ENCODE results near the gene TUNAR.

DNA sequence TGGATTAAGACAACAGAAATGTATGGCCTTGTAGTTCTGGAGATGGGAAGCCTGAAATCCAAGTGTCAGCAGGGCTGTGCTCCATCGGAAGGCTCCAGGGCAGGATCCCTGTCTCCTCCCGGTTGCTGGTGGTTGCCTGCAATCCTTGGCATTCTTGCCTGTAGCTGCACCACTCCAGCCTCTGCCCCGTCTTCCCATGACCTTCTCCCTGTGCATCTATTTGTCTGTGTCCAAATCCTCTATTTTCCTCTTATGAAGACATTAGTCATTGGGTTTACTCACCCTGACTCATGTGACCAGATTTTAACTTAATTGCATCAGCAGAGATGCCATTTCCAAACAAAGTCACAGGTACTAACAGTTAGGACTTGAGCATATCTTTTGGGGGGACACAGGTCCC is 15.1 kb downstream of the TUNAR start:
- TF ChIP-seq TCF12 (IDR thresholded peaks at IDR 0.05; ENCODE audit: low read depth), result no peak
- TF ChIP-seq, protein P1, sequence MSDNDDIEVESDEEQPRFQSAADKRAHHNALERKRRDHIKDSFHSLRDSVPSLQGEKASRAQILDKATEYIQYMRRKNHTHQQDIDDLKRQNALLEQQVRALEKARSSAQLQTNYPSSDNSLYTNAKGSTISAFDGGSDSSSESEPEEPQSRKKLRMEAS (IDR thresholded peaks at IDR 0.05), result no peak
- no peak for TF ChIP-seq RAD21 (IDR thresholded peaks at IDR 0.05; ENCODE audit: low read depth)
- no peak for TF ChIP-seq EP300 (IDR thresholded peaks at IDR 0.05; ENCODE audit: borderline replicate concordance)
- TF ChIP-seq TAF1 (IDR thresholded peaks at IDR 0.05; ENCODE audit: low read depth), result no peak
- TF ChIP-seq, protein P2, sequence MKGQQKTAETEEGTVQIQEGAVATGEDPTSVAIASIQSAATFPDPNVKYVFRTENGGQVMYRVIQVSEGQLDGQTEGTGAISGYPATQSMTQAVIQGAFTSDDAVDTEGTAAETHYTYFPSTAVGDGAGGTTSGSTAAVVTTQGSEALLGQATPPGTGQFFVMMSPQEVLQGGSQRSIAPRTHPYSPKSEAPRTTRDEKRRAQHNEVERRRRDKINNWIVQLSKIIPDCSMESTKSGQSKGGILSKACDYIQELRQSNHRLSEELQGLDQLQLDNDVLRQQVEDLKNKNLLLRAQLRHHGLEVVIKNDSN (IDR thresholded peaks at IDR 0.05), result no peak
- TF ChIP-seq CREB1 (IDR thresholded peaks at IDR 0.05; ENCODE audit: low read depth), result no peak
- no peak for TF ChIP-seq CEBPB (IDR thresholded peaks at IDR 0.05)
- TF ChIP-seq, protein P3, sequence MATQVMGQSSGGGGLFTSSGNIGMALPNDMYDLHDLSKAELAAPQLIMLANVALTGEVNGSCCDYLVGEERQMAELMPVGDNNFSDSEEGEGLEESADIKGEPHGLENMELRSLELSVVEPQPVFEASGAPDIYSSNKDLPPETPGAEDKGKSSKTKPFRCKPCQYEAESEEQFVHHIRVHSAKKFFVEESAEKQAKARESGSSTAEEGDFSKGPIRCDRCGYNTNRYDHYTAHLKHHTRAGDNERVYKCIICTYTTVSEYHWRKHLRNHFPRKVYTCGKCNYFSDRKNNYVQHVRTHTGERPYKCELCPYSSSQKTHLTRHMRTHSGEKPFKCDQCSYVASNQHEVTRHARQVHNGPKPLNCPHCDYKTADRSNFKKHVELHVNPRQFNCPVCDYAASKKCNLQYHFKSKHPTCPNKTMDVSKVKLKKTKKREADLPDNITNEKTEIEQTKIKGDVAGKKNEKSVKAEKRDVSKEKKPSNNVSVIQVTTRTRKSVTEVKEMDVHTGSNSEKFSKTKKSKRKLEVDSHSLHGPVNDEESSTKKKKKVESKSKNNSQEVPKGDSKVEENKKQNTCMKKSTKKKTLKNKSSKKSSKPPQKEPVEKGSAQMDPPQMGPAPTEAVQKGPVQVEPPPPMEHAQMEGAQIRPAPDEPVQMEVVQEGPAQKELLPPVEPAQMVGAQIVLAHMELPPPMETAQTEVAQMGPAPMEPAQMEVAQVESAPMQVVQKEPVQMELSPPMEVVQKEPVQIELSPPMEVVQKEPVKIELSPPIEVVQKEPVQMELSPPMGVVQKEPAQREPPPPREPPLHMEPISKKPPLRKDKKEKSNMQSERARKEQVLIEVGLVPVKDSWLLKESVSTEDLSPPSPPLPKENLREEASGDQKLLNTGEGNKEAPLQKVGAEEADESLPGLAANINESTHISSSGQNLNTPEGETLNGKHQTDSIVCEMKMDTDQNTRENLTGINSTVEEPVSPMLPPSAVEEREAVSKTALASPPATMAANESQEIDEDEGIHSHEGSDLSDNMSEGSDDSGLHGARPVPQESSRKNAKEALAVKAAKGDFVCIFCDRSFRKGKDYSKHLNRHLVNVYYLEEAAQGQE (IDR thresholded peaks at IDR 0.05; ENCODE audit: low read depth), result no peak

All from Ishikawa (cell line).